Measurements from ENCODE around the gene PKP3.
"Not testable (repeated sequence)": the region's sequence is repeated elsewhere in the genome, so short reads cannot be mapped to it uniquely, and the experiment has no call there.

DNA sequence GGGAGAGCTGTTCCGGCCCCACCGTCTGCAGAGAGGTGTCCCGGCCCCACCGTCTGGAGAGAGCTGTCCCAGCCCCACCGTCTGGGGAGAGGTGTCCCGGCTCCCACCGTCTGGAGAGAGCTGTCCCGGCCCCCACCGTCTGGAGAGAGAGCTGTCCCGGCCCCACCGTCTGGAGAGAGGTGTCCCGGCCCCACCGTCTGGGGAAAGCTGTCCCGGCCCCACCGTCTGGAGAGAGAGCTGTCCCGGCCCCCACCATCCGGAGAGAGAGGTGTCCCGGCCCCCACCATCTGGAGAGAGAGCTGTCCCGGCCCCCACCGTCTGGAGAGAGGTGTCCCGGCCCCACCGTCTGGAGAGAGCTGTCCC lies 30.6 kb upstream of the PKP3 start:
- TF ChIP-seq POLR2A (IDR thresholded peaks at IDR 0.05), result not testable (repeated sequence)
- TF ChIP-seq, protein P1, sequence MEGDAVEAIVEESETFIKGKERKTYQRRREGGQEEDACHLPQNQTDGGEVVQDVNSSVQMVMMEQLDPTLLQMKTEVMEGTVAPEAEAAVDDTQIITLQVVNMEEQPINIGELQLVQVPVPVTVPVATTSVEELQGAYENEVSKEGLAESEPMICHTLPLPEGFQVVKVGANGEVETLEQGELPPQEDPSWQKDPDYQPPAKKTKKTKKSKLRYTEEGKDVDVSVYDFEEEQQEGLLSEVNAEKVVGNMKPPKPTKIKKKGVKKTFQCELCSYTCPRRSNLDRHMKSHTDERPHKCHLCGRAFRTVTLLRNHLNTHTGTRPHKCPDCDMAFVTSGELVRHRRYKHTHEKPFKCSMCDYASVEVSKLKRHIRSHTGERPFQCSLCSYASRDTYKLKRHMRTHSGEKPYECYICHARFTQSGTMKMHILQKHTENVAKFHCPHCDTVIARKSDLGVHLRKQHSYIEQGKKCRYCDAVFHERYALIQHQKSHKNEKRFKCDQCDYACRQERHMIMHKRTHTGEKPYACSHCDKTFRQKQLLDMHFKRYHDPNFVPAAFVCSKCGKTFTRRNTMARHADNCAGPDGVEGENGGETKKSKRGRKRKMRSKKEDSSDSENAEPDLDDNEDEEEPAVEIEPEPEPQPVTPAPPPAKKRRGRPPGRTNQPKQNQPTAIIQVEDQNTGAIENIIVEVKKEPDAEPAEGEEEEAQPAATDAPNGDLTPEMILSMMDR (IDR thresholded peaks at IDR 0.05 in 8 of 11, conservative IDR thresholded peaks at IDR 0.05 in 3 of 11), result not testable (repeated sequence)

Measured in spleen (tissue), 7 donors.